NCI-H1092 (cell line): Measurements from ENCODE around the gene OR4E2.
"Not testable (repeated sequence)": the region's sequence is repeated elsewhere in the genome, so short reads cannot be mapped to it uniquely, and the experiment has no call there.

Source experiments
- DNase-seq: peaks from one replicate; lab custom pipeline; 2025; lab: John Stamatoyannopoulos, UW

OR4E2 gene, protein sequence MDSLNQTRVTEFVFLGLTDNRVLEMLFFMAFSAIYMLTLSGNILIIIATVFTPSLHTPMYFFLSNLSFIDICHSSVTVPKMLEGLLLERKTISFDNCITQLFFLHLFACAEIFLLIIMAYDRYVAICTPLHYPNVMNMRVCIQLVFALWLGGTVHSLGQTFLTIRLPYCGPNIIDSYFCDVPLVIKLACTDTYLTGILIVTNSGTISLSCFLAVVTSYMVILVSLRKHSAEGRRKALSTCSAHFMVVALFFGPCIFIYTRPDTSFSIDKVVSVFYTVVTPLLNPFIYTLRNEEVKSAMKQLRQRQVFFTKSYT

DNA sequence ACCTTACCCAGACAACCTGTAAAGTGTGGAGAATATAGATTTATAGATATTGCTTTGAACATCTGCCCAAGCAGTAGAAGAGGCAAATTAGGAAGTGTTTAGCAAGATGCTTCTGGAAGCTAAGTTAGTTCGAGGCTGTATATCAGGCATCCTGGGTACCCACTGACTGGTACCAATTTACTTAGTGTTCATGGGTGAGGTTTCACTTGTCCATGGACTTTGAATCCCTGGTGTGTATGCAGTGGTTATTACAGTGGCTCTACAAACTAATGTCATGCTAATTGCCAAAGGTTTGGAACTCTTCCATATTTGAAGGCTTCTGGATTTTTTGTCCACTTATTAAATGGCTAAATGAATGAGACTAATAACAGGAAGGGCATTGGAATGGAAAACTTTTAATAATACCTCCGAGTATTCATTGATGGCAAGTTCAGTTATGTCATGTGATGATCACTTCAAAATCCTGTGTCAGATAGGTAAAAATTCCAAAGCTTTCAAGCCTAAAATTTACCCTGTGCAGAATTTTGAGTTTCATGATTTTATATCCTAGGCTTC, at the start of gene OR4E2:
Gene OR4E2, plus strand, starts transcription at position 505 of the 555 bp plus-strand sequence. CDS start 11,248 bp downstream, outside the sequence.
- no peak for DNase-seq

- no peak for DNase-seq
Measured at GRCh38 chr14:21612324-21612723, 41.3 kb upstream of the OR4E2 start.

DNA sequence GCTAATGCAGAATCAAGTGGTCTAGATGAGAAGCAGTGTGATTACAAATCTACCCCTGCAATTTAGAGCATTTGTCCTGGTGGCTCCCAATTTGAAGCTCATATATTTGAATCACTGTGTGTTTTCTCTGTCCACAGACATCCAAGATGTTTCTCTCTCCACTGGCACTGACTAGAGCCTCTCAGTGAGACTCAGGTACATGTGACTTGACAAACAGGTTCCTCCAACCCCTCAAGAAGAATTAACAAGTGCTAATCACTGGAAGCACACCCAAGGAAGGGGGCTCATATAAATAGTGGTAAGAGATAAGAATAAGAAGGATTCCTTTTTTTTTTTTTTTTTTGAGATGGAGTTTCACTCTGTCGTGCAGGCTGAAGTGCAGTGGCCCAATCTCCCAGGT, 39.4 kb upstream of the OR4E2 start:
- no peak for DNase-seq

- no peak for DNase-seq
Measured at GRCh38 chr14:21617614-21618013, 36.0 kb upstream of the OR4E2 start.

DNA sequence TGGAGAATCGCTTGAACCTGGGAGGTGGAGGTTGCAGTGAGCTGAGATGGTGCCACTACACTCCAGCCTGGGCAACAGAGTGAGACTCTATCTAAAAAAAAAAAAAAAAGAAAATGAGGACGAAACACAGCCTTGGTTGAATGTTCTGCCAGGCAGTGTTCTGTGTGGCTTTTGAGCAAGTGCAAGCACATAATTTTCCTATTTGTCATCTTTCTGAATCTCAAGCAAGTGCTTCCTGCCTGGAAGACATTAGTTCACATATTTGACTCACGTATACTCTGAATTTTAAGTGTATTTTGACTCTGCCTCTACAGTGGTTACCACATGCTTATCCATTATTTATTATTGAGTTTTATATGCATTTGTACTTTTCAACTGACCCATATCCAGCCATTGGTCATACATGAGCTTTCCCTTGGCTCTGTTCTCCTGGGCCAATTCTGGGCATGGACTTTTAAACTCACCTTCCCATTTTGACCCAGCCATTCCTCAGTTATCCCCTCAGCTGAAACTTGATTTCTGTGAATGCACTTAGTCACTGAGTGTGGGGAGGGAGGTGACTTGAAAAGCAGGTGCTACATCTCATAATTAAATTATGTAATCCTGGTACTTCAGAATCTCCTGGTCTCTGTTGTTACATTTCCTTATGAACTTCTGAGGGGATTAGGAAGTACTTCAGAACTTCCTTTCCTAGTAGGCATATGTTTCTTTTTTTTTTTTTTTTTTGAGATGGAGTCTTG, 27.0 kb upstream of the OR4E2 start:
- DNase-seq: no peak

- DNase-seq: not testable (repeated sequence)
Measured at GRCh38 chr14:21630503-21630902, 23.1 kb upstream of the OR4E2 start.

DNA sequence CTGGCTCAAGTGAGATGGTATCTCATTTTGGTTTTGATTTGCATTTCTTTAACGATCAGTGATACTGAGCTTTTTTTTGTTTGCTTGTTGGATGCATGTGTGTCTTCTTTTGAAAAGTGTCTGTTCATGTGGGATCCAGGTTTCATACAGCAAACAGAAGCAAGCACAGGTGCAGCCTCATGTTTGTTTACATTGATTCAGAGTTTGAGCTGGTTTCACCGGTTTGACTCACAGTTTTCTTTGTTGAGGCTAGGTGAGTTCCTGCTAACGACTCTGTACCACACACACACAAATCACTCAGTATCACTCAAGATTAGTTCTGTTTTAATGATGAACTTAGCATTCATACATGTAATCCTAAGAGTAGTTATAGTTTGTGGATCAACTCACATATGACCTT, 22.6 kb upstream of the OR4E2 start:
- no peak for DNase-seq

DNA sequence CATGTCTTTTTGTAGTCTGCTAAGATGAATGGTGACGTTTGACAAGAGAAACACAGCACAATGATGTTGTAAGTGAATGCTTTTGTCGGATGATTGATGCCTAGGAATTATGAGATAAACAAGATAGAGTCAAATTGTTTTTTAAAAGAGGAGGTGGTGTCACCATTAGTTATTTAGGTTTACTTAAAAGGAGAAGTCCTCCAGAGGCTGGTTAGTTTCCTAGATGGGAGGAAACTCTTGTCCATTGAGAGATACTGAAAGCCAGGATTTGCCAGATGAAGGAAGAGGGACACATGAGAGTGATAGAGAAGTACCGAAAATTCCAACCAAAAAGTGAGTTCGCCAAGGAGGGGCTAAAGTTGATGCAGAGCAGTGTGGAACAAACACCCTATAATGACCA, 18.8 kb upstream of the OR4E2 start, which contains the start of gene OR10G2:
Gene OR10G2, minus strand, starts transcription at position 101 of the 400 bp plus-strand sequence. Its CDS starts 98 bp downstream, at position 3.
- DNase-seq: no peak

DNA sequence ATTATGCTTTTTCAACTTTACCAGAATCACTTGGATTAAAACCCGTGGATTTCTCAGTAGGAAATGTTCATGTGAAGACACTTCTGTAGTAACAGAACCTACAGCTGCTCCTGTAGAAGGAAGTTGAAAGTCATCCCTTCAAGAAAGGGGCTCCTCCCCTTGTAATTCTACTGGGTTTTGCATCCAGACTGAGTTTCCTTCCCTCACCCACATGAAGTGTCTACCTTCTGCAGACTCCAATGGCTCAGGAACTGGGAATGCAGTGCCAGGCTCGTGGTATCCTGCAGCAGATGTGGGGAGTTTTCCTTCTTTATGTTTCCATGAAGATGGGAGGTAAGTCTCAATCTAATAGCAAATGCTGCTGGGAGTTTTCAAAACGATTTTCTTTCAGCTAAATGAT, 11.0 kb upstream of the OR4E2 start:
- no peak for DNase-seq

DNA sequence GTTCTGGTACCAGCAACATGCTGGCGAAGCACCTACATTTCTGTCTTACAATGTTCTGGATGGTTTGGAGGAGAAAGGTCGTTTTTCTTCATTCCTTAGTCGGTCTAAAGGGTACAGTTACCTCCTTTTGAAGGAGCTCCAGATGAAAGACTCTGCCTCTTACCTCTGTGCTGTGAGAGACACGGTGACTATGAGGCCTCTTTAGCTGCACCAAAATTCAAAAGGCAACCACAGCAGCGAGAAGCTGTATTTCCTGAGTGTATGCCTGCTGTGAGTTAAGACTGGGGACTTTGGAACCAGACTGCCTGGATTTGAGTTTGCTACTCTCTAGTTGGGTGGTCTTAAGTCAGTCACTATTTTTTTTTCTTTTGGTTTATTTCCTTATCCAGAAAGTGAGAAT, 10.2 kb upstream of the OR4E2 start:
- DNase-seq: no peak

GRCh38 chr14:21647380-21647779, 6.3 kb upstream of the OR4E2 start:
- no peak for DNase-seq

GRCh38 chr14:21652209-21652808, 1.3 kb upstream of the OR4E2 start:
- no peak for DNase-seq

- no peak for DNase-seq
Measured at GRCh38 chr14:21654215-21654614, 580 bp downstream of the OR4E2 start.

DNA sequence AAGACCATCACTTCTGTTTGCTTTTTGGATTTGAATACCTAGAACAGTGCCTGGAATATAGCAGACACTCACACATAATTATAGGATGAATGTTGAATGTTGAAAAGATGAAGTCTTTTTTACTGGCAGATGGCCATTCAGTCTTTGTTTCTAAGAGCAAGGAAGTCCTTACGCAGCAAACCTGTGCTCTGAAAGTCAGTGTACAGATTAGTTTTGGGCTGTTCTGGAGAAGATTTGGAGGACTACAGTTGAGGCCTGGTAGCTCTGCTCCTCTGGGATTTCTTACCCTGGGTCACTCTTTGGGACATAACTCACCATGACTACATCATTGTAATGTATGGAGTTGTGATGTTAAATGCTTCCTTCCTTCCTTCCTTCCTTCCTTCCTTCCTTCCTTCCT, 3.3 kb downstream of the OR4E2 start:
- DNase-seq: no peak

DNA sequence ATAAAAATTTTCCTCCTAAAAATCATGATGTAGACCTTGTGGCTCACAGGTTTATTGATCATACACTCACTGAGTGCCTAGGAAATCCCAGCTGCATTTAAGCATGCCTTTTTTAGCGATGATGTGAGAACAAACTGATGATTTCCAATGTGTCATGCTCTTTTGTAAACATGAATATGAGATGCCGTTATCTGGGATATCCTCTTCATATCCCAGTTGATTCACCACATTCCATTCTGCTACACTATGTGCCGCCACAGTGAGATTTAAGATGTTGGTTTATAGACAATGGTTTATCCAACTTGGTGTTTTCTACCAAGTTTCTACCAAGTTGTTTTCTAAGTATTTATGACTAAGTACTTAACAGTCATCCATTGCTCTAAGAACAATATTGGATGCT, 14.7 kb downstream of the OR4E2 start:
- no peak for DNase-seq

DNA sequence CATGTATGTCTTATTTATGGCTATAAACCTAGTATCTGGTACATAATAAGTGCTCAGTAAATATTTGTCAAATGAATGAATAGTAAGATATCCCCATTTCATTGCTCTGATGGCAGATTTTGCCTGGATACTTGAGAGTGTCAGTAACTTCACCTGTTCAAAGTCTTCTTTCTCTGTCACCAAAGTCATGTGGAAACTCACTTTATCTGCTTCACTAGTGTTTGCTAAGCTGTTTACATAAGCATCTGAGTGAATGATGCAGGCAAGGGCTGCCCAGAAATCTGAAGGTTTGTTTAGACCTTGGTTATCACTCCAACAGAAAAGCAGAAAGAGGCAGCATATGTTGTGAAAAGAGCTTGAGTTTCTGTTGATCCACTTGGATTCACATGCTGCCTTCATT, 15.6 kb downstream of the OR4E2 start:
- no peak for DNase-seq

DNA sequence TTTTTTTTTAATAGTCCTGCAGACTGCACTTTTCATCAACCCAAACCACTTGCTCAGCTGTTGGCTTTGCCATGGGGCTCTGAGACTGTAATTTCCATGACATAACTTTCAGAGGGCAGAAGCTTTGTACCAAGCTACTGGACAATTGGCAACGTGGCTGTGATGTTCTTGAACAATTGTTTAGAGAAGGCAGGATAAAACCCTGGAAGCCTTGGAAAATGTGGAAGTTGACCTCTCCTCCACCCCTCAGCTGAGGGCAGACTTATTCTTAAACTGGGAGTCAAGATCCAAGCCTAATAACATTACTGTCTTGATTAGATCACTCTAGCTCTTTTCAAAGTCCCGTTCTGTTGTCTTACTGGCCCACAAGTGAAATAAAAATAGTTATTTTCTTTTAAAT, 17.7 kb downstream of the OR4E2 start:
- no peak for DNase-seq

- DNase-seq: no peak
Measured at GRCh38 chr14:21672116-21672515, 18.5 kb downstream of the OR4E2 start.

DNA sequence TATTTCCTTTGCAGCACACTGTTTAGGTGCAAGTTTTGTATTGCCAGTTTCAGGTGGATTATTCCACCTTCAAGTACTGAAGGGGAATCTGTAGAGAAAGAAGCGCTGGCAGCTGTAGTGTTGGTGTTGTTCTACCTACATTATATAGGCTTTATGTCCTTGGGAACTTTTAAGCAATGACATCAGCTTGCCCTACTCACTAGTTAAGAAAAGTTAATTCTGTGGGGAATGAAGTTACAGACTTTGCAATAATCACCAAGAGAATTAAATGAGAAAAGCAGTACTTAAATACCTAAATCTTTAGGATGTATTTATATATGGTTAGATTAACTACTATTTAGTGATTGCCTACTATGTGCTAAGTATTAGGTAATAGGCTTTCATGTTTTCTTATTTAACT, 20.1 kb downstream of the OR4E2 start, which contains the start of gene OR4E1:
Gene OR4E1, minus strand, starts transcription at position 101 of the 400 bp plus-strand sequence. CDS start 2,883 bp downstream, outside the sequence.
- DNase-seq: no peak

DNA sequence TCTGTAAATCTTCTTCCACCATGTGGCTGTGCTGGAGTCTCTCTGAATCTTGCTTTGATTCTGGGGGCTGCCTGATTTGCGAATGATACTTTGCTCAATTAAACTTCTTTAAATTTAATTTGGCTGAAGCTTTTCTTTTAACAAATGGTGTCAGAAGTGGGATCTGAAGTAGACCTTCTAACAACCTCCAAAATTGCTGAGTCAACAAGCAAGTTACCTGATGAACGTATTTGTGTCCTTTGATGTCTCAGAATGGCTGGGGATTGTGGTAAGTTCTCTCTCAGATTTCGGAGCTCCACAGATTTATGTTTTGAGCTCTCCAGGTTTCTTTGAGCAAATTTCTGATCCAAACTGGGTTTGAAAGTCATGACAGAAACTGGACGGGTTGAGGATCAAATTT, 21.9 kb downstream of the OR4E2 start:
- DNase-seq: no peak

DNA sequence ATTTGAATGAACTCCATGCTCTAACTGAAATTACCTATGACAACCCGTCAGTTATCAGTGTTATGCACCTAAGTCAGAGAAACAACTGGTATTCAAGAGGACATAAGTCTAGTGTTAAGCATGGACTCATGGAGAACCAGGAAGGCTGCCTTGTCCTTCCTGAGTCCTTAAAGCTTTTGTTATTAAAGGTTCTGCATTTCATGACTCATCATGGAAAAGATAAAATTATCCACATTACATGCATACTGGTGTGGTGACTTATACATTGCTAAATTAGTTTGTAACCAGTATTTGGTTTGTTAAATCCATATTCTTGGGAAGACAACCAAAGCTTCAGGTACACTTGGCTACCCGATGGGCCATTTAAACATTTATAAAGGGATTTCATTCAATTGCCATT, 26.4 kb downstream of the OR4E2 start:
- no peak for DNase-seq

- no peak for DNase-seq
Measured at GRCh38 chr14:21686468-21686867, 32.8 kb downstream of the OR4E2 start.

DNA sequence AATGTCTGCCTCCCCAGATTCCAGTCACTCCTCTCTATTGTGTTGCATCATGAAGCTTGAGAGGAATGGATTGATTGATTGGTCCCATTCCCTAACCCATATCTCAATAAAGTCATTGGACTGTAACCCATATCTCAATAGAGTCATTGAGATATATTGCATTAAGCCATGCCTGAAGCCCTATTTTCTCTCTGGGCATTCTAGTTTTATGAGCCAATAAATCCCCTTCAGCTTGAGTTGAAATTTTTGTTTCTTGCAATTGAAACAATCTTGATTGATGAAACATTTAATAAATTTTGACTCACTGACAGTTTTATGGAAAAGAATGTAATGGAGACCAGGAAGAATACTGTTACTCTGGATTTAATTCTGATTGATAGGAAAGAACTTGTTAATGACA, 40.8 kb downstream of the OR4E2 start:
- DNase-seq: no peak
